Effector memory CD8-positive, alpha-beta T cell (primary cell): ENCODE measurements around the gene GABBR2.

ENCODE experiments used
- ATAC-seq: fragments of 150-1000 bp; cut with Tn5 transposase; replicated peaks from 2 replicates; pipeline ENCODE4 v1.10.0; 2021; ENCODE audit warnings: mild to moderate bottlenecking, moderate library complexity
- DNase-seq, 3 experiments: peaks; one replicate each; pipeline ENCODE4 v3.0.0; 2021
- H3K27ac Mint-ChIP-seq, 2 donors: one replicate each; pipeline ENCODE4 v1.8.0; 2022; ENCODE audit warnings: mild to moderate bottlenecking in 2 of 2, mixed read lengths in 2 of 2, moderate library complexity in 2 of 2
- H3K27me3 Mint-ChIP-seq, 2 donors: one replicate each; pipeline ENCODE4 v1.8.0; 2022; ENCODE audit warnings: mixed read lengths in 2 of 2
- H3K36me3 Mint-ChIP-seq: one replicate; pipeline ENCODE4 v1.8.0; 2022; ENCODE audit warnings: mild to moderate bottlenecking, moderate library complexity, mixed read lengths; ENCODE audit not compliant: insufficient read depth
- H3K4me1 Mint-ChIP-seq, 2 donors: one replicate each; pipeline ENCODE4 v1.8.0; 2022; ENCODE audit warnings: low read depth in 2 of 2, mixed read lengths in 2 of 2
- H3K4me3 Mint-ChIP-seq, 2 donors: one replicate each; pipeline ENCODE4 v1.8.0; 2022; ENCODE audit warnings: mild to moderate bottlenecking in 2 of 2, mixed read lengths in 2 of 2, moderate library complexity in 2 of 2
- H3K9me3 Mint-ChIP-seq, 2 donors: one replicate each; pipeline ENCODE4 v1.8.0; 2022; ENCODE audit warnings: mixed read lengths in 2 of 2
- total RNA-seq, 9 experiments: gene quantifications; one replicate each; lab custom pipeline; 2026; lab: John Stamatoyannopoulos, UW

GABBR2 gene
- total RNA-seq: 0 to 0.12 (median 0) reads per million in 9 experiments

- DNase-seq: no peak
- Mint-ChIP-seq H3K9me3 (no peaks in the 10 kb centered on the region), H3K27ac (no peak within 1 kb of the TSS), H3K36me3 (no peaks in the 10 kb centered on the region), H3K4me1 (peaks cover 0 to 2% of the 10 kb centered on the region in 2 donors), H3K27me3 (peaks cover 47 to 55% of the 10 kb centered on the region in 2 donors), H3K4me3 (no peak within 1 kb of the TSS)
- no peak for ATAC-seq
Measured at GRCh38 chr9:98708933-98709911, at the start of gene GABBR2. Gene GABBR2, minus strand, starts transcription at chr9:98708935. Its CDS starts 198 bp downstream, at chr9:98708737.

DNA sequence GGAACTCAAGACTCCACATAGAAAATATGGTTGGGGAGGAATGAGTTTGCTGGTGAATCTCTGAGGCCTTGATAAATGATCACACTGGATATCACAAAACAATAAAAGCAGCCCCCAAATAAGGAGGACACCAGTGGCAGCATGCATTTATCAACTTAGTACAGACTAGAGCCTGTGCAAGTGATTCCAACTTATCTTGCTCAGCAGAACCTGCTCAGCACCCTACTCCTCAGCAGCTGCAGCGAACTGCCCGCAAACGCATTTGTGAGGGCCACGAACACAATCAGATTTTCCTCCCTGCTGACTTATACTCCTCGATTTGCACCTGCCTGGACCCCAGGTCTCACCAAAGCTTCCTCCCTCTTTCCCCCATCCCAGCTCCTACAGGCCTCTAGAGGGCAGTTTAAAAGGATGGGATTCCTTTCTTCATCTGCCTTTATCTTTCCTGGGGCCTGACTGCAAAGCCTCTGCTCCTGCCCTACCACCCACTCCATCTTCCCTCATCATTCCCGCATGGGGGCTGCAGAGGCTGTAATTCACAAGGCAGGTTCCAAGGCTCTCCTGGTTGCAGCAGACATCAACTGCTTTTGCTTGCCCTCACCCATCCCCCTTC lies 46.4 kb upstream of the GABBR2 start:
- Mint-ChIP-seq H3K27ac (no peak overlapping the region), H3K4me3 (no peak overlapping the region), H3K9me3 (no peaks in the 10 kb centered on the region), H3K4me1 (peaks cover 0 to under 1% of the 10 kb centered on the region in 2 donors), H3K36me3 (no peaks in the 10 kb centered on the region), H3K27me3 (no peaks in the 10 kb centered on the region)
- ATAC-seq: no peak
- no peak for DNase-seq

DNA sequence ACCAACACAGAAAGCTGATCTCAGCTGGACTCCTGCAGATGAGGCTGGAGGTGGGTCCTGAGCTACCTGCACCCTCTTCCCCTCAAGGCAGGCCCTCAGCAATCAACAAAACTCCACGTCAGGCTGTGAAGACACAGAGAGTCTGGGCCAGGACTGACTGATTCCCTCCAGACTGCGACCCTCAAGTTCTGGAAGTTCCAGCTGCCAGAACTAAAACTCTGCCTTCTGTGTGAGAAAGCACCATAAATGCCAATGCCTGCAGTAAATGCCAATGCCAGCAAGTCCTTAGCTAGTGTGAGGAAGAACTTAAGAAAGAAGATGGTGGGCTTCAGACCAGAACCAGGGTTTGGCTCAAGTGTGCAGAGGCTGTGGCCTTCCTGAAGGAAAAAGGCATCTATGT lies 42.5 kb upstream of the GABBR2 start:
- Mint-ChIP-seq H3K36me3 (peaks cover 3% of the 10 kb centered on the region), H3K4me3 (no peak overlapping the region), H3K27me3 (no peaks in the 10 kb centered on the region), H3K9me3 (no peaks in the 10 kb centered on the region), H3K27ac (no peak overlapping the region), H3K4me1 (peaks cover 0 to 3% of the 10 kb centered on the region in 2 donors)
- no peak for DNase-seq
- no peak for ATAC-seq

DNA sequence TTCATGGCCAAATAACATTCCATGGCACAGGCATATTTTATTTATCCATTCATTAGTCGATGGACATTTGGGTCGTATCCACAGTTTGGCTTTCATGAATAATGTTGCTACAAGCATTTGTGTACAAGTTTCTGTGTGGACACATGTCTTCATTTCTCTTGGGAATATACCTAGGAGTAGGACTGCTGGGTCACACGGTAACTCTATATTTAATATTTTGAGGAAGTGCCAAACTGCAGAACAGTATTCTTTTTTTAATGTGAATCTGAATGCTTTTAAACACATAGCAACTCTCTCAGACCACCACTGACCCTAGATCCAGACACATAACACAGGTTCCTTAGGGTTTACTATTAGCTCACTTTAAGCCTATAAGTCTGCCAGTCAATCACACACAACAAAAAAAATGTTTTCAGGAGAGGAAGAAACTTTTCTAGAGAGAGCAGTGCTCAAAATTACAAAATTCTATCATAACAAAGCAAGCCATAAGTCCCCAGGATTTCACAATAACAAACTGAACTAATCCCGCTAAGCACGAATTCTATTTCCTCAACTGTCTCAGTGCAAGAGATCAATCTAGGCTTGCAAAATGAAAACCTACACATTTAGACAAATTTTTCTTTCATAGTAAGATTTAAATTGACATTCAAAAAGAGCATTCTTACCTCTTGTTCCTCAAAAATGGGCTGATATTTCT lies 41.8 kb upstream of the GABBR2 start:
- H3K36me3 Mint-ChIP-seq: peaks cover 6% of the 10 kb centered on the region
- H3K27me3 Mint-ChIP-seq: no peaks in the 10 kb centered on the region
- H3K9me3 Mint-ChIP-seq: no peaks in the 10 kb centered on the region
- ATAC-seq (no peak), DNase-seq (no peak)
- H3K27ac Mint-ChIP-seq: peak overlapping the region in 1 of 2 donors; percentile 66
- peaks cover 0 to 3% of the 10 kb centered on the region in 2 donors for H3K4me1 Mint-ChIP-seq
- no peak overlapping the region for H3K4me3 Mint-ChIP-seq

- peaks cover 0 to 3% of the 10 kb centered on the region in 2 donors for H3K4me1 Mint-ChIP-seq
- H3K9me3 Mint-ChIP-seq: no peaks in the 10 kb centered on the region
- H3K27ac Mint-ChIP-seq: no peak overlapping the region
- H3K4me3 Mint-ChIP-seq: no peak overlapping the region
- ATAC-seq (no peak), DNase-seq (no peak)
- H3K27me3 Mint-ChIP-seq: no peaks in the 10 kb centered on the region
- H3K36me3 Mint-ChIP-seq: peaks cover 6% of the 10 kb centered on the region
Measured at GRCh38 chr9:98747476-98747875, 38.7 kb upstream of the GABBR2 start.

DNA sequence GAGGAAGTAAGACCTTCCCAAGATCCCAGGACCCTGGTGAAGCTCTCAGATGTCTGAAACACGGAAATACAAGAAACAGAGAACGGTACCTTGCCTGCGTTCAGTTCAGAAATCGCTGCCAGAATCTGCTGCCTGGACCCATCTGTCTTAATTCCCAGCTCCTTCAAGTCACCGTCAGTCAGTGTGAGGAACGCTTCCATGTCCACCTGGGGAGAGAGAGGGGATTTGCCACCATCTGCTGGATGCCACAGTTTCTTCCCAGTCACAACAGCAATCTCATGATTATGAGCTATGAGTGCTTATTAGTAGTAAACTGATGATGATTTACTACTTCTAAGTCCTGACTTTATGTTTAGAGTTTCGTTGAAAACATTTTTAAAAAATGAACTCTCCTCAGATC lies 36.7 kb upstream of the GABBR2 start:
- no peaks in the 10 kb centered on the region for H3K9me3 Mint-ChIP-seq
- peaks cover 0 to 3% of the 10 kb centered on the region in 2 donors for H3K4me1 Mint-ChIP-seq
- no peak overlapping the region for H3K4me3 Mint-ChIP-seq
- no peak overlapping the region for H3K27ac Mint-ChIP-seq
- no peak for DNase-seq
- H3K27me3 Mint-ChIP-seq: no peaks in the 10 kb centered on the region
- peaks cover 13% of the 10 kb centered on the region for H3K36me3 Mint-ChIP-seq
- ATAC-seq: no peak

DNA sequence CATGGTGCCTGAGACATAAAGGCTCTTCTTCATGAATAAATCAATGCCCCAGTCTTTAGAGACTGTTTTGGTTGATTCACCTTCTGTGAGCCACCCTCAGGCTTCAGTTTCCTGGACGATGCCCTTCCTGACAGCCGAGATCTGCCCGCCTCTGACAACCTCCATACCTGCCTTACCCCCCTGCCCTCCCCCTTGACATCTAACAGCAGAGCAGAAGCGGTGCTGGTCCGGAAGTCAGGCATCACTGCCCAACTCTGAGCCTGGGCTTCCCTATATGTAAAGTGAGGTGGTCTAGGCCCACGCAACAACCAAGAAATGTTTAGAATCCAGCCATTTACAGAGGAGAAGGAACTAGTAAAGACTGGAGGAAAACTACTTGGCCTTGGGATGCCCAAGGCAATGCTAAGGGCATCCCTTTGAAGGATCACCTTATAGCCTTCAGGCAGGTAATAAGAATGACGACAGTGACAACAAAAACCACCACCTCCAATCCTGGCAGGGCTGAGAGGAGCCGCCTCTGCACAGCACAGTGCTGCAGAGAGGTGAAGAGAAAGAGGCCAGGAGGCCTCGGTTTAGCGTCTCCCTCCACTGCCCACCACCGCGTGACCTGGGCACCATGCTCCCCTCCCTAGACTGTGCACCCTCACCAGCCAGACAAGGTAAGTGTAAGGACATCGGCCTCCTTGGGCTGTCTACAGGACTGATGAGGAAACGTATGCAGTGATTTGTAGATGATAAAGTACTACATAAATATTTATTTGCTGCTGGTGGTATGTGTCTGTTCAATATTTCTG lies 35.3 kb upstream of the GABBR2 start:
- H3K36me3 Mint-ChIP-seq: peaks cover 13% of the 10 kb centered on the region
- DNase-seq: no peak
- H3K27me3 Mint-ChIP-seq: no peaks in the 10 kb centered on the region
- no peaks in the 10 kb centered on the region for H3K9me3 Mint-ChIP-seq
- H3K4me1 Mint-ChIP-seq: no peaks in the 10 kb centered on the region
- ATAC-seq: no peak
- H3K27ac Mint-ChIP-seq: no peak overlapping the region
- no peak overlapping the region for H3K4me3 Mint-ChIP-seq

- H3K36me3 Mint-ChIP-seq: peaks cover 13% of the 10 kb centered on the region
- no peaks in the 10 kb centered on the region for H3K4me1 Mint-ChIP-seq
- H3K4me3 Mint-ChIP-seq: no peak overlapping the region
- ATAC-seq: no peak
- DNase-seq: no peak
- H3K27me3 Mint-ChIP-seq: no peaks in the 10 kb centered on the region
- H3K9me3 Mint-ChIP-seq: no peaks in the 10 kb centered on the region
- H3K27ac Mint-ChIP-seq: no peak overlapping the region
Measured at GRCh38 chr9:98743329-98743728, 34.6 kb upstream of the GABBR2 start.

DNA sequence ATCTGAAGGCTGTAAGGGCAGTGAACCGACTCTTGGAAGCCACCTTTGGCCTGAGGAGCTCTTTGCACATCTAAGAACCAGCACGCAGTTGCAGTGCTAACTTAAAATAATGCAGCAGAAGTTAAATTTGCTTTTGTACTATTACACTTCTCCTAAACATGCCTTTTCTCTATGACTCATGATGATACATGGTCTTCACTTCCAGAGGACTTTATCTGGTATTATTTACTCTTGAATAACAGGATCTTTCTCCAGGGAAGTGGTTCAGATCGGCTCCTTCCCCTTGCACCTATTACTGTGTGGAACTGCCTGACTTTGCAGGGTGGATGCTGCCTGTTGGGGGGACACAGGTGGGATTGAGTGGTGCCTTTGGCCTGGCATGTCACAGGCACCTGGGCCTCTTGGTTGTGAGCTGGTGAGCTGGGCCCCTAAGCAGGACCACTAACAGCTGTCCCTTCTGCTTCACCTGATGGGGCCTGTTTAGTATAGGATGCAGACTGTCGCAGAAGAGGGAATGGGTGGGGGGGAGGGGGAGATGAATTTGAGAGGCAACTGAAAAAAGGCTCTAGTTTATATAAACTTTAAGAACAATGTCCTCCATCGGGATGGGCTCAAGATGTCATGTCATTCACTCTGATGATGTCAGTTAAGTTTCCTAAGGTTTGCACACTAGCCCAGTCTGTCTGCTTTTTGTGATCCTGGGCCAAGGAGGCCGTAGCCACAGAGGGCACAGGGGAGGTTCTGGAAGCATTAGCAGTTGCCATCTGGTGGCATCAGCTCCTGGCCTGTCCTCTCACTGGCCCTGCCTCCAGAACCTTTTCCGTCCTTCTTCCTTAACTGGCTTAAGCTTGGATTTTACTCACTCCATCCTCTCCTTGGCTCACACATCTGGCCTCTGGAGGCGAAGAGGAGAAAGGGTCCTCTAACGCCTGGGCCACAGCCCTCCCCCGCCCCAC lies 33.9 kb upstream of the GABBR2 start:
- H3K9me3 Mint-ChIP-seq: no peaks in the 10 kb centered on the region
- peaks cover 13% of the 10 kb centered on the region for H3K36me3 Mint-ChIP-seq
- H3K27ac Mint-ChIP-seq: no peak overlapping the region
- no peak overlapping the region for H3K4me3 Mint-ChIP-seq
- ATAC-seq (no peak), DNase-seq (no peak)
- H3K4me1 Mint-ChIP-seq: no peaks in the 10 kb centered on the region
- no peaks in the 10 kb centered on the region for H3K27me3 Mint-ChIP-seq

- ATAC-seq: no peak
- H3K27me3 Mint-ChIP-seq: no peaks in the 10 kb centered on the region
Measured at GRCh38 chr9:98740226-98740881, 31.6 kb upstream of the GABBR2 start.

GRCh38 chr9:98738741-98739140 lies 30.0 kb upstream of the GABBR2 start:
- no peak overlapping the region for H3K27ac Mint-ChIP-seq
- H3K9me3 Mint-ChIP-seq: no peaks in the 10 kb centered on the region
- no peaks in the 10 kb centered on the region for H3K4me1 Mint-ChIP-seq
- H3K36me3 Mint-ChIP-seq: peaks cover 19% of the 10 kb centered on the region
- ATAC-seq (no peak), DNase-seq (no peak)
- no peaks in the 10 kb centered on the region for H3K27me3 Mint-ChIP-seq
- no peak overlapping the region for H3K4me3 Mint-ChIP-seq

More at GRCh38 chr9:98740226-98740881, 31.6 kb upstream of the GABBR2 start:
- DNase-seq: no peak
- Mint-ChIP-seq H3K27ac (no peak overlapping the region), H3K4me1 (no peaks in the 10 kb centered on the region), H3K4me3 (no peak overlapping the region), H3K36me3 (peaks cover 17% of the 10 kb centered on the region), H3K9me3 (no peaks in the 10 kb centered on the region)

GRCh38 chr9:98736226-98736625 lies 27.5 kb upstream of the GABBR2 start:
- H3K4me3 Mint-ChIP-seq: no peak overlapping the region
- no peaks in the 10 kb centered on the region for H3K4me1 Mint-ChIP-seq
- peaks cover 12% of the 10 kb centered on the region for H3K36me3 Mint-ChIP-seq
- no peak for ATAC-seq
- H3K27ac Mint-ChIP-seq: no peak overlapping the region
- no peaks in the 10 kb centered on the region for H3K27me3 Mint-ChIP-seq
- no peaks in the 10 kb centered on the region for H3K9me3 Mint-ChIP-seq
- no peak for DNase-seq
